IPS DF 4.7 (cell line): ENCODE measurements around the gene COL9A3.
"Not testable (repeated sequence)": the region's sequence is repeated elsewhere in the genome, so short reads cannot be mapped to it uniquely, and the experiment has no call there.

ENCODE experiments used
- DNase-seq: peaks from one replicate; pipeline ENCODE4 v3.0.0-alpha.2; 2013; ENCODE audit warnings: low spot score; ENCODE audit errors: extremely low read depth

COL9A3 gene

GRCh38 chr20:62853304-62853703 is 36.5 kb downstream of the COL9A3 start:
- not testable (repeated sequence) for DNase-seq

GRCh38 chr20:62854121-62854520 is 37.3 kb downstream of the COL9A3 start:
- DNase-seq, result no peak

DNA sequence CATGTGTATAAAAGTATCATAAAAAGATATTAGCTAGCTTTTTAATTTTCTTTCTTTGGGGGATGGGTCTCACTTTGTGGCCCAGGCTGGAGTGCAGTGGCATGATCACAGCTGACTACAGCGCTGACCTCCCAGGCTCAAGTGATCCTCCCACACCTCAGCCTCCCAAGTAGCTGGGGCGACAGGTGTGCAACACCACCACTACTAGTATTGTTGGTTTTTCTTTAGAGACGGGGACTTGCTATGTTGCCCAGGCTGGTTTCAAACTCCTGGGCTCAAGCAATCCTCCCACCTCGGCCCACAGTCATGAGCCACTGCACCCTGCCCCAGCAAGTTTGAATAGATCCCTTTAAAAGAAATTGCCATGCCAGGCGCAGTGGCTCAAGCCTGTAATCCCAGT is 38.3 kb downstream of the COL9A3 start:
- no peak for DNase-seq

GRCh38 chr20:62856931-62857619 is 40.2 kb downstream of the COL9A3 start:
- no peak for DNase-seq

- DNase-seq, result no peak
Observed at GRCh38 chr20:62858058-62858830, 41.4 kb downstream of the COL9A3 start.

- DNase-seq, result no peak
Observed at GRCh38 chr20:62859721-62860120, 42.9 kb downstream of the COL9A3 start.

- no peak for DNase-seq
Observed at GRCh38 chr20:62860391-62860923, 43.6 kb downstream of the COL9A3 start.

- DNase-seq, result no peak
Observed at GRCh38 chr20:62860924-62861691, 44.3 kb downstream of the COL9A3 start.

DNA sequence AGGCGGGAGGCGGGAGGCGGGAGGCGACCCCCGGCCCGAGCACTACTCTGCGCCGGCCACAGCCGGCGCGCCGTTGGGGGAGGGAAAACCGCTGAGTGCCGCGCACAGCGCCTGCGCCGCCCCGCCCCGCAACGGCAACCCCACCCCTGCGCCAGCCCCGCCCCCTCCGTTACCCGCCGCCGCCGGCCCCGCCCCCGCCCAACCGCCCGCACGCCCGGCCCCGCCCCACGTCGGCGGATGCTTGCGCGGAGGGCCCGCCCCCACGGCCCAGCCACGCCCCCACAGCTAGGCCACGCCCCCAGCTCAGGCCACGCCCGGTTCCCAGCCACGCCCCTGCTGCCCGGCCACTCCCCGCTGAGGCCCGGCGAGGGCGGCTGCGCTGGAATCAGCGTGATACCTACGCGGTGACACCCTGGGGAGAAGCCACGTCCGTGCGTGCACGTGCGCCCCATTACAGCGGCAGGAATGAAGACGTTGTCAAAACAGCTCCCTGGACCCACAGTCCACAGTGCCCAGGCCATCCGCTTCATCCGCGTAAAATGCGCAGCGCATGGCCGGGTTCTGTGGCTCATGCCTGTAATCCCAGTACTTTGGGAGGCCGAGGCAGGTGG is 45.0 kb downstream of the COL9A3 start, which contains the start of gene TCFL5:
Gene TCFL5, minus strand, starts transcription at position 97 of the 611 bp plus-strand sequence. CDS start 152 bp downstream, outside the sequence.
- no peak for DNase-seq

GRCh38 chr20:62864207-62864606 is 47.4 kb downstream of the COL9A3 start:
- no peak for DNase-seq

- no peak for DNase-seq
Observed at GRCh38 chr20:62872184-62872847, 55.5 kb downstream of the COL9A3 start.

DNA sequence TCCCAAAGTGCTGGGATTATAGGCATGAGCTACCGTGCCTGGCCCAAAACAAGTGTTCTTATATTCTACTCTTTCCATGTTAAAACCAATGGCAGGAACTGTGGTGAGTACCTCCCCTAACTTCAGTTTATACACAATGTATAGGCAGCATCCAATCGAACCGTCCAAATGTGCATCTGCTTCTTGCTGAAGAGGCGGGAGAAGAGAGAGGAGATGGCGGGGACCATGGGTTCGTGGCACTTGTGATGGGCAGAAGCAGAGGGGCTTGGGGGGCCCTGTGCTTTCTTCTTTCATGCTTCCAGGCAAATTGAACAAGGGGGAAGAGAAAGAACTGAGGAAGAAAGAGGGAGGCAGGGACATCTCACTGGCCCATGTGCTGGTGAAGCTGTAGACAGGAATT is 56.0 kb downstream of the COL9A3 start:
- DNase-seq, result no peak

DNA sequence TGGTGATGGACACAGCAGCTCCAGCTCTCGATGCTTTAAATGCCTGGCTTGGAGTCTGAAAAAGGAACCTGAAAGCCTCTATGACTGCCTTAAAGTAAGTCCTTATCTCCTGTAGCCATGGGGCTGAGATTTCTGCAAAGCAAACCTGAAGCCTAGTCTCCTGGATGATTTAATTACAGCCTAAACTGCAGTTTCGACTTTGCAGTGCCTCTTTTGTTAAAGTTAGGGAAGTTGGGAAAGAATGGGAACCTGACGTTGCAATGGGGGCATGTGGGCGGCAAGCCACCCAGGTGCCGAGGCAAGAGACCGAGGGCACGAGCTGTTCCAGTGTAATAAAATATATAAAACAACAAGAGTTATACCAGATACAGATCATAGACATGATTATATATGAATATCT is 56.4 kb downstream of the COL9A3 start:
- DNase-seq, result no peak

DNA sequence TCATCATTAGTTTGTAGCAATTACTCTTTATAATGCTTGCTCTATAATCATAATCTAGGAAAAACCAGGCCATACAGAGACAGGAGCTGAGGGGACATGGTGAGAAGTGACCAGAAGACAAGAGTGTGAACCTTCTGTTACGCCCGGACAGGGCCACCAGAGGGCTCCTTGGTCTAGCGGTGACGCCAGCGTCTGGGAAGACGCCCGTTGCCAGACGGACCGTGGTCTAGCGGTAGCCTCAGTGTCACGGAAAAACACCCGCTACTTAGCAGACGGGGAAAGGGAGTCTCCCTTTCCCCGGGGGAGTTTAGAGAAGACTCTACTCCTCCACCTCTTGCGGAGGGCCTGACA is 56.8 kb downstream of the COL9A3 start:
- not testable (repeated sequence) for DNase-seq

- DNase-seq, result no peak
Observed at GRCh38 chr20:62874964-62875344, 58.1 kb downstream of the COL9A3 start.

GRCh38 chr20:62875419-62876361 is 58.8 kb downstream of the COL9A3 start:
- no peak for DNase-seq

GRCh38 chr20:62876501-62876901 is 59.7 kb downstream of the COL9A3 start:
- no peak for DNase-seq

DNA sequence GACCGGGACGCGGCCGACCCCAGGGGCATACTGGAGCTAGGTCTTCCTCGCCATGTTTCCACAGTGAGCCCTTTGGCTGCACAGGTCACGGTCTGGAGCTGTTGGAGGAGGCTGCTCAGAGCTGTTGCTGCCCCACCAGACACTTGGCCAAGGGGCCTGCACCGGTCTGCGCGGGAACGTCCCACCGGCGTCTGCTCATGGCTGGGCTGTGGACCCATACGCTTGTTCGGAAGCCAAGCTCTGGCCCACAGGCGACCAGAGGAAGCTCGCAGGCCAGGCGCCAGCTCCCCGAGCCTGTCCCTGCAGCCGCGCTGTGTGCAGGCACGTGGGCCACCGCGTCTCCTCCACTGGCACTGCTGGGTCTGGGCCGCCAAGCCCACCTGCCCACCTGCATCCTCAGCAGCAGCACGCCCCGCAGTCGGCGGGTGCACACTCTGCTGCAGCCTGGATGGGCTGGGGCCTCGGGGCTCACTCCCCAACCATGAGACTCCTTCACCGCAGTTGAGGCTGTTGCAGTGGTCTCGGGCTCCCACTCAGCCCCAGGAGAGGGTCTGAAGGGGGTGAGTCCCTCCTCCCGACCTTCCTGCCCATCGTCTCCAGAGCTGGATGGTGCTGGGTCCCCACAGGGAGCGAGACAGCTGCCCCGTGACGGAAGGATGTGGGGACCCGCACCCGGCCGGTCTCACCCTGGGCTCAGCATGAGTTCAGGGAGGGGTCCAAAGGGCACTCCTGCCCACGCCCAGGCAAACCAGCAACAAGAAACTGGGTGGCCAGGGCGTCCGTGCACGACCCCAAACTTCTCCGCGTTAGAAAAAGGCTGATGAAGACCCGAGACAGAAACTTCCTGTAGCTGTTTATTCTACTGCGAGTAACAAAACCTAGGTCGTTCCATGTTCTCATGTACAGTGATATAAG is 60.3 kb downstream of the COL9A3 start:
- DNase-seq, result no peak
